HL-60 (cell line): ENCODE measurements around the gene FAM110A.
"Not testable (repeated sequence)": the region's sequence is repeated elsewhere in the genome, so short reads cannot be mapped to it uniquely, and the experiment has no call there.

Experiments used
- DNase-seq, 2 experiments: peaks; one replicate each; pipeline ENCODE4 v3.0.0-alpha.2; 2010 to 2020; ENCODE audit warnings: low read depth in 1 of 2, low spot score in 1 of 2
- H3K27ac ChIP-seq: fragments of 250-450 bp; sonication (Bioruptor Pico); replicated peaks from 2 replicates; pipeline ENCODE4 v1.5.1; 2020; ENCODE audit warnings: mild to moderate bottlenecking, moderate library complexity
- H3K27me3 ChIP-seq: fragments of 250-450 bp; sonication (Bioruptor Pico); 2 replicates; pipeline ENCODE4 v1.5.1; 2021; ENCODE audit warnings: mild to moderate bottlenecking, moderate library complexity; ENCODE audit not compliant: insufficient read depth, poor library complexity, severe bottlenecking
- H3K4me3 ChIP-seq: replicated peaks from 2 replicates; pipeline ENCODE4 v1.5.1; 2011; ENCODE audit warnings: mild to moderate bottlenecking, control low read depth, low read length; ENCODE audit not compliant: insufficient read depth
- GABPA ChIP-seq: IDR thresholded peaks from 2 replicates; pipeline ENCODE4 v1.6.1; 2012; ENCODE audit warnings: low read depth
- POLR2AphosphoS5 ChIP-seq: IDR thresholded peaks from 2 replicates; pipeline ENCODE4 v1.6.1; 2012; ENCODE audit warnings: low read depth
- REST ChIP-seq: IDR thresholded peaks from 2 replicates; pipeline ENCODE4 v1.6.1; 2012; ENCODE audit warnings: low read depth; ENCODE audit not compliant: insufficient replicate concordance
- SPI1 ChIP-seq: IDR thresholded peaks from 2 replicates; pipeline ENCODE4 v1.6.1; 2012; ENCODE audit warnings: low read depth, mild to moderate bottlenecking, borderline replicate concordance
- TF ChIP-seq, protein P1 (sequence below): IDR thresholded peaks from one replicate; pipeline ENCODE4 v1.5.1; 2011; ENCODE audit warnings: low read length, control low read depth, inconsistent platforms; ENCODE audit not compliant: insufficient read depth

The FAM110A gene

GRCh38 chr20:848193-848592, 14.7 kb downstream of the FAM110A start:
- H3K4me3 ChIP-seq, result no peak overlapping the region
- DNase-seq, result no peak
- H3K27ac ChIP-seq, result no peak overlapping the region
- TF ChIP-seq POLR2AphosphoS5 (no peak), GABPA (no peak), REST (no peak), SPI1 (no peak)
- TF ChIP-seq, protein P1, sequence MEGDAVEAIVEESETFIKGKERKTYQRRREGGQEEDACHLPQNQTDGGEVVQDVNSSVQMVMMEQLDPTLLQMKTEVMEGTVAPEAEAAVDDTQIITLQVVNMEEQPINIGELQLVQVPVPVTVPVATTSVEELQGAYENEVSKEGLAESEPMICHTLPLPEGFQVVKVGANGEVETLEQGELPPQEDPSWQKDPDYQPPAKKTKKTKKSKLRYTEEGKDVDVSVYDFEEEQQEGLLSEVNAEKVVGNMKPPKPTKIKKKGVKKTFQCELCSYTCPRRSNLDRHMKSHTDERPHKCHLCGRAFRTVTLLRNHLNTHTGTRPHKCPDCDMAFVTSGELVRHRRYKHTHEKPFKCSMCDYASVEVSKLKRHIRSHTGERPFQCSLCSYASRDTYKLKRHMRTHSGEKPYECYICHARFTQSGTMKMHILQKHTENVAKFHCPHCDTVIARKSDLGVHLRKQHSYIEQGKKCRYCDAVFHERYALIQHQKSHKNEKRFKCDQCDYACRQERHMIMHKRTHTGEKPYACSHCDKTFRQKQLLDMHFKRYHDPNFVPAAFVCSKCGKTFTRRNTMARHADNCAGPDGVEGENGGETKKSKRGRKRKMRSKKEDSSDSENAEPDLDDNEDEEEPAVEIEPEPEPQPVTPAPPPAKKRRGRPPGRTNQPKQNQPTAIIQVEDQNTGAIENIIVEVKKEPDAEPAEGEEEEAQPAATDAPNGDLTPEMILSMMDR, result no peak
- H3K27me3 ChIP-seq, result no peaks in the 10 kb centered on the region

GRCh38 chr20:848731-849130, 15.2 kb downstream of the FAM110A start:
- not testable (repeated sequence) for H3K4me3 ChIP-seq, DNase-seq, H3K27ac ChIP-seq, H3K27me3 ChIP-seq

DNA sequence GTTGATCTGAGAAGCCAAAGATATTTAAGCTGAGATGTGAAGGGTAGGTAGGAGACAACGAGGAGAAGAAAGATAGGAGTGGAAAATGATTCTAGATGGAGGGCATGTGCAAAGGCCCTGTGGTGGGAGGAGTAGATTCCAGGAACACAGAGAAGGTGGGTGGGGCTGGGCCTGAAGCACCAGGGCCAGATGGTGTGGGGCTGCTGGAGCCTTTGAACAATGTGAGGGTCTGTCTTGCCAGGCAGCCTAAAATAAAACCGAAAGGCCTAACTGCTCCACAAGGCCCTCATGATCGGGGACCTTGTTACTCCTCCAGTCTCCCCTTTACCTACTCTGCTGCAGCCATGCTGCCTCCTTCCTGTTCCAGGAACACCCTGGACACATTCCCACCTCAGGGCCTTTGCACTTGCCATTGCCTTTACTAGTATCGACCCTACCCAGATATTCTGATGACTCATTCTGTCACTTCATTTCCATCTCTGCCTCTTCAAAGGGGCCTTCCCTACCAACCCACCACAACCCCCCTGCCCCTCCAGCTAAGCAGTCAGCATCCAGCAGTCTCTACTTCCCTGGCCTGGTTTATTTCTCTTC, 20.0 kb downstream of the FAM110A start:
- TF ChIP-seq REST (no peak), GABPA (no peak), SPI1 (no peak), POLR2AphosphoS5 (no peak)
- TF ChIP-seq, protein P1, result no peak

GRCh38 chr20:854601-855000, 21.1 kb downstream of the FAM110A start:
- no peak overlapping the region for H3K27ac ChIP-seq

More for the DNA sequence above, 20.0 kb downstream of the FAM110A start:
- H3K27ac ChIP-seq, result no peak overlapping the region
- DNase-seq, result no peak
- no peaks in the 10 kb centered on the region for H3K27me3 ChIP-seq
- no peak overlapping the region for H3K4me3 ChIP-seq

More at GRCh38 chr20:854601-855000, 21.1 kb downstream of the FAM110A start:
- no peak for DNase-seq
- TF ChIP-seq REST, result no peak
- TF ChIP-seq POLR2AphosphoS5, result no peak
- TF ChIP-seq SPI1, result no peak
- TF ChIP-seq, protein P1, result no peak
- H3K4me3 ChIP-seq, result no peak overlapping the region
- H3K27me3 ChIP-seq, result no peaks in the 10 kb centered on the region
